MV-4-11 (cell line): Measurements from ENCODE around the gene OBSL1.
A peak's percentile ranks its signal among the peaks of the same experiment; 100 is the strongest.

ENCODE experiments used
- DNase-seq: peaks from one replicate; lab custom pipeline; 2025; lab: John Stamatoyannopoulos, UW

The OBSL1 gene

GRCh38 chr2:219531639-219532377 is 39.5 kb downstream of the OBSL1 start:
- no peak for DNase-seq

GRCh38 chr2:219530048-219530963 is 41.0 kb downstream of the OBSL1 start:
- DNase-seq, result peak; percentile 69

GRCh38 chr2:219527472-219527871 is 43.9 kb downstream of the OBSL1 start:
- no peak for DNase-seq

- no peak for DNase-seq
These were observed 44.3 kb downstream of the OBSL1 start for GRCh38 chr2:219527076-219527394.

GRCh38 chr2:219526320-219527075 is 44.8 kb downstream of the OBSL1 start:
- no peak for DNase-seq

- no peak for DNase-seq
These were observed 45.7 kb downstream of the OBSL1 start for GRCh38 chr2:219525533-219526232.

GRCh38 chr2:219524817-219525216 is 46.5 kb downstream of the OBSL1 start:
- no peak for DNase-seq

GRCh38 chr2:219523031-219523671 is 48.2 kb downstream of the OBSL1 start:
- no peak for DNase-seq

- no peak for DNase-seq
These were observed 49.0 kb downstream of the OBSL1 start for GRCh38 chr2:219522111-219523030.

GRCh38 chr2:219521066-219521880 is 50.1 kb downstream of the OBSL1 start:
- DNase-seq, result no peak

- DNase-seq, result no peak
These were observed 51.3 kb downstream of the OBSL1 start for GRCh38 chr2:219520079-219520478.

GRCh38 chr2:219519526-219519916 is 51.8 kb downstream of the OBSL1 start:
- no peak for DNase-seq

- DNase-seq, result no peak
These were observed 53.2 kb downstream of the OBSL1 start for GRCh38 chr2:219517954-219518778.

- no peak for DNase-seq
These were observed 54.5 kb downstream of the OBSL1 start for GRCh38 chr2:219516888-219517287.

- DNase-seq, result no peak
These were observed 55.3 kb downstream of the OBSL1 start for GRCh38 chr2:219515874-219516629.

- no peak for DNase-seq
These were observed 56.5 kb downstream of the OBSL1 start for GRCh38 chr2:219514836-219515235.

GRCh38 chr2:219514196-219514761 is 57.1 kb downstream of the OBSL1 start, which contains the start of gene ASIC4:
TSS of gene ASIC4 (plus strand) at chr2:219514482. CDS start at chr2:219514725, 243 bp downstream.
- no peak for DNase-seq
